H9 (cell line): ENCODE results near the gene MAPT. TPM values are rescaled to one million over a fixed set of nuclear protein-coding genes. Genes with fewer than 3 reads are reported as not detected.

ENCODE experiments used
- DNase-seq: peaks from one replicate; pipeline ENCODE4 v3.0.0-alpha.2; 2017
- H2AFZ ChIP-seq: one replicate; pipeline ENCODE4 v1.6.1; 2013; ENCODE audit warnings: mild to moderate bottlenecking, low read length, control low read depth, moderate library complexity
- H2AK5ac ChIP-seq: 2 replicates; pipeline ENCODE4 v1.6.1; 2013; ENCODE audit warnings: low read length, control low read depth, mixed read lengths; ENCODE audit not compliant: insufficient read length
- H2BK120ac ChIP-seq: one replicate; pipeline ENCODE4 v1.6.1; 2013; ENCODE audit warnings: low read depth, mild to moderate bottlenecking, low read length, control low read depth, inconsistent platforms; ENCODE audit not compliant: poor library complexity, severe bottlenecking
- H2BK12ac ChIP-seq: 2 replicates; pipeline ENCODE4 v1.6.1; 2013; ENCODE audit warnings: low read length, control low read depth, mixed read lengths, low read depth; ENCODE audit not compliant: insufficient read length
- H2BK15ac ChIP-seq: 2 replicates; pipeline ENCODE4 v1.6.1; 2013; ENCODE audit warnings: low read depth, low read length, control low read depth
- H2BK20ac ChIP-seq: one replicate; pipeline ENCODE4 v1.6.1; 2013; ENCODE audit warnings: low read depth, mild to moderate bottlenecking, low read length, control low read depth, inconsistent platforms; ENCODE audit not compliant: poor library complexity, severe bottlenecking
- H2BK5ac ChIP-seq: 2 replicates; pipeline ENCODE4 v1.6.1; 2013; ENCODE audit warnings: low read length, control low read depth, mixed read lengths; ENCODE audit not compliant: insufficient read length
- H3K14ac ChIP-seq: 2 replicates; pipeline ENCODE4 v1.6.1; 2013; ENCODE audit warnings: low read length, control low read depth; ENCODE audit not compliant: insufficient read depth
- H3K18ac ChIP-seq: 2 replicates; pipeline ENCODE4 v1.6.1; 2013; ENCODE audit warnings: low read depth, mild to moderate bottlenecking, mixed read lengths, low read length, control low read depth; ENCODE audit not compliant: insufficient read length
- H3K23ac ChIP-seq: 2 replicates; pipeline ENCODE4 v1.6.1; 2013; ENCODE audit warnings: low read length, control low read depth, mixed read lengths, low read depth; ENCODE audit not compliant: insufficient read length
- H3K23me2 ChIP-seq: 2 replicates; pipeline ENCODE4 v1.6.1; 2013; ENCODE audit warnings: low read depth, mild to moderate bottlenecking, mixed read lengths, low read length, control low read depth; ENCODE audit not compliant: insufficient read length, poor library complexity, severe bottlenecking
- H3K27ac ChIP-seq: 2 replicates; pipeline ENCODE4 v1.5.1; 2013; ENCODE audit warnings: low read length, control low read depth, mixed read lengths, low read depth; ENCODE audit not compliant: insufficient read length
- H3K27me3 ChIP-seq: 2 replicates; pipeline ENCODE4 v1.6.1; 2013; ENCODE audit warnings: low read length, control low read depth, inconsistent platforms; ENCODE audit not compliant: insufficient read depth
- H3K4ac ChIP-seq: 2 replicates; pipeline ENCODE4 v1.6.1; 2013; ENCODE audit warnings: low read depth, mild to moderate bottlenecking, control low read depth, inconsistent platforms, low read length, moderate library complexity
- H3K4me1 ChIP-seq: 2 replicates; pipeline ENCODE4 v1.6.1; 2013; ENCODE audit warnings: low read length, control low read depth, inconsistent platforms; ENCODE audit not compliant: insufficient read depth
- H3K4me2 ChIP-seq: 2 replicates; pipeline ENCODE4 v1.6.1; 2013; ENCODE audit warnings: low read length, control low read depth, mixed read lengths; ENCODE audit not compliant: insufficient read length, insufficient read depth
- H3K56ac ChIP-seq: 2 replicates; pipeline ENCODE4 v1.6.1; 2013; ENCODE audit warnings: low read depth, mild to moderate bottlenecking, mixed read lengths, low read length, control low read depth; ENCODE audit not compliant: insufficient read length
- H3K79me1 ChIP-seq: 2 replicates; pipeline ENCODE4 v1.6.1; 2013; ENCODE audit warnings: low read depth, mild to moderate bottlenecking, moderate library complexity, low read length, control low read depth, inconsistent platforms; ENCODE audit not compliant: insufficient read depth, poor library complexity, severe bottlenecking
- H3K79me2 ChIP-seq: 2 replicates; pipeline ENCODE4 v1.6.1; 2013; ENCODE audit warnings: low read length, control low read depth, inconsistent platforms; ENCODE audit not compliant: insufficient read depth
- H3K9ac ChIP-seq: 2 replicates; pipeline ENCODE4 v1.6.1; 2013; ENCODE audit warnings: low read length, control low read depth, mixed read lengths; ENCODE audit not compliant: insufficient read length; ENCODE audit errors: extremely low read depth
- H3K9me3 ChIP-seq: one replicate; pipeline ENCODE4 v1.6.1; 2013; ENCODE audit warnings: low read depth, low read length, inconsistent platforms; ENCODE audit not compliant: control insufficient read depth
- H3T11ph ChIP-seq: one replicate; pipeline ENCODE4 v1.6.1; 2013; ENCODE audit warnings: mild to moderate bottlenecking, low read length, control low read depth, inconsistent platforms
- H4K20me1 ChIP-seq: one replicate; pipeline ENCODE4 v1.6.1; 2013; ENCODE audit not compliant: control insufficient read depth, insufficient read length, insufficient read depth
- H4K5ac ChIP-seq: 2 replicates; pipeline ENCODE4 v1.6.1; 2013; ENCODE audit warnings: low read depth, mild to moderate bottlenecking, mixed read lengths, low read length, control low read depth; ENCODE audit not compliant: insufficient read length
- H4K8ac ChIP-seq: replicated peaks from 2 replicates; pipeline ENCODE4 v1.6.1; 2013; ENCODE audit warnings: low read length, control low read depth, mixed read lengths, low read depth; ENCODE audit not compliant: insufficient read length
- H4K91ac ChIP-seq: 2 replicates; pipeline ENCODE4 v1.6.1; 2013; ENCODE audit warnings: low read depth, mild to moderate bottlenecking, moderate library complexity, mixed read lengths, low read length, control low read depth; ENCODE audit not compliant: insufficient read length
- H3K27ac Mint-ChIP-seq, 3 experiments: 2 replicates in 2 of 3; 3 replicates in 1 of 3; pipeline ENCODE4 v1.8.0; 2020 to 2021; ENCODE audit warnings: mixed read lengths in 3 of 3, mild to moderate bottlenecking in 1 of 3, moderate library complexity in 1 of 3
- H3K27me3 Mint-ChIP-seq: 2 replicates; pipeline ENCODE4 v1.8.0; 2021; ENCODE audit warnings: low read depth, mild to moderate bottlenecking, moderate library complexity, mixed read lengths
- H3K36me3 Mint-ChIP-seq, 3 experiments: 2 replicates in 2 of 3; 3 replicates in 1 of 3; pipeline ENCODE4 v1.8.0; 2020 to 2021; ENCODE audit warnings: low read depth in 3 of 3, mixed read lengths in 3 of 3; ENCODE audit not compliant: insufficient read depth in 1 of 3
- H3K4me1 Mint-ChIP-seq, 2 experiments: 2 replicates each; pipeline ENCODE4 v1.8.0; 2020; ENCODE audit warnings: mixed read lengths in 2 of 2
- H3K4me3 Mint-ChIP-seq, 2 experiments: 2 replicates in 1 of 2; 3 replicates in 1 of 2; pipeline ENCODE4 v1.8.0; 2020 to 2021; ENCODE audit warnings: mild to moderate bottlenecking in 2 of 2, mixed read lengths in 2 of 2, moderate library complexity in 1 of 2
- H3K9me3 Mint-ChIP-seq, 2 experiments: 2 replicates in 1 of 2; 3 replicates in 1 of 2; pipeline ENCODE4 v1.8.0; 2020; ENCODE audit warnings: mild to moderate bottlenecking in 2 of 2, mixed read lengths in 2 of 2, moderate library complexity in 1 of 2
- WGBS: extraction: QIAGEN DNeasy Blood & Tissue Kit; methylation state at CpG from one replicate; pipeline ENCODE4 v1.1.7; 2013; ENCODE audit warnings: missing lambda C conversion rate, low lambda C conversion rate, mixed read lengths; ENCODE audit not compliant: insufficient read length; ENCODE audit errors: extremely low coverage; 5-methylcytosine and 5-hydroxymethylcytosine counted together
- total RNA-seq: library from RNA; stranded (reverse); gene quantifications from 2 replicates; pipeline ENCODE4 v1.2.1, GENCODE V29; 2021
- TF ChIP-seq, protein P1 (sequence below): fragments of 200-600 bp; sonication (generic); conservative IDR thresholded peaks from 3 replicates; pipeline ENCODE4 v1.8.0; 2021; ENCODE audit warnings: antibody characterized with exemption, mild to moderate bottlenecking

The MAPT gene
- total RNA-seq, 1 experiment from 2014 or later, result 1.6 TPM

DNA sequence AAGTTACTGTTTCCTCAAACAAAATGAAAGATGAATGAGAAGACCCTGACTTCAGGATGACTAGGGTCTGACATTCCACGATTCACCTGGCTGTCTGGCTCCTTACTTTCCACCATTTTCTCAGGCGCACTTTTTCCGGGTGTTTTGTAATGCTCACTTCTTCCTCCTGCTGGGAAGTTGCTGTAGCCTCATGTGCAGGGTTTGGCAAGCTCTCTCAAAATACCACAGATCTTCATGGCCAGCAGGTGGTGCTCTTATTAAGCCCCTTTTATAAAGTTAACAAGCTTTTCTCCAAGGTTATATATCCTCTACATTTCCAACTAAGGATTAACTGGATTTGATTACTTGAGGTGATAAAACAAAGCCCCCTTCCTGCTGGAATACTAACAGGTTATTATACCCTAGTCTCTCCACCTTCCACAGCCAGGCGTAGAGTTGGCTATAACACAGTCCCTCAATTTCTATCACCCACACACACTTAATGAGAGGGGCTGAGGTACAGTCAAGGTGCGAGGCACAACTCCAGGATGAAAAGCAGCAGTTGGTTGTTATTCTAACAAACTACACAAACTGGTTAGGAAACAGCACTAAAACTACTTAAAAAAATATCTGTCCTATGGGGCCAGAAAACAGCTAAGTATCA, 150.1 kb downstream of the MAPT start:
- no peak overlapping the region for H2BK15ac ChIP-seq
- no peak overlapping the region for H2AK5ac ChIP-seq
- H2BK120ac ChIP-seq, result no peak overlapping the region
- H4K20me1 ChIP-seq, result no peaks in the 10 kb centered on the region
- no peaks in the 10 kb centered on the region for H3K9me3 ChIP-seq
- no peak overlapping the region for H4K5ac ChIP-seq
- H3K14ac ChIP-seq, result no peak overlapping the region
- H2BK12ac ChIP-seq, result no peak overlapping the region
- H3K27me3 Mint-ChIP-seq, result no peaks in the 10 kb centered on the region
- peak overlapping the region in 2 of 3 experiments; percentile 3 to 59; a peak in 1 of 7 replicates for H3K27ac Mint-ChIP-seq
- no peak overlapping the region for H3K4ac ChIP-seq
- TF ChIP-seq, protein P1, sequence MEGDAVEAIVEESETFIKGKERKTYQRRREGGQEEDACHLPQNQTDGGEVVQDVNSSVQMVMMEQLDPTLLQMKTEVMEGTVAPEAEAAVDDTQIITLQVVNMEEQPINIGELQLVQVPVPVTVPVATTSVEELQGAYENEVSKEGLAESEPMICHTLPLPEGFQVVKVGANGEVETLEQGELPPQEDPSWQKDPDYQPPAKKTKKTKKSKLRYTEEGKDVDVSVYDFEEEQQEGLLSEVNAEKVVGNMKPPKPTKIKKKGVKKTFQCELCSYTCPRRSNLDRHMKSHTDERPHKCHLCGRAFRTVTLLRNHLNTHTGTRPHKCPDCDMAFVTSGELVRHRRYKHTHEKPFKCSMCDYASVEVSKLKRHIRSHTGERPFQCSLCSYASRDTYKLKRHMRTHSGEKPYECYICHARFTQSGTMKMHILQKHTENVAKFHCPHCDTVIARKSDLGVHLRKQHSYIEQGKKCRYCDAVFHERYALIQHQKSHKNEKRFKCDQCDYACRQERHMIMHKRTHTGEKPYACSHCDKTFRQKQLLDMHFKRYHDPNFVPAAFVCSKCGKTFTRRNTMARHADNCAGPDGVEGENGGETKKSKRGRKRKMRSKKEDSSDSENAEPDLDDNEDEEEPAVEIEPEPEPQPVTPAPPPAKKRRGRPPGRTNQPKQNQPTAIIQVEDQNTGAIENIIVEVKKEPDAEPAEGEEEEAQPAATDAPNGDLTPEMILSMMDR, result peak; percentile 89
- H3K23me2 ChIP-seq, result no peaks in the 10 kb centered on the region
- no peaks in the 10 kb centered on the region for H3K79me2 ChIP-seq
- no CpG with 5 or more reads among the region's 5 CpGs for WGBS
- no peak overlapping the region for H3T11ph ChIP-seq
- no peaks in the 10 kb centered on the region for H3K79me1 ChIP-seq
- DNase-seq, result peak; percentile 76
- no peaks in the 10 kb centered on the region for H3K27me3 ChIP-seq
- peaks cover 29 to 79% (median 78%) of the 10 kb centered on the region in 3 experiments; a peak in 6 of 7 replicates for H3K36me3 Mint-ChIP-seq
- no peak overlapping the region for H3K18ac ChIP-seq
- H4K91ac ChIP-seq, result no peak overlapping the region
- no peak overlapping the region for H2BK5ac ChIP-seq
- no peak overlapping the region for H3K4me3 Mint-ChIP-seq
- H3K27ac ChIP-seq, result no peak overlapping the region
- no peak overlapping the region for H3K56ac ChIP-seq
- no peaks in the 10 kb centered on the region for H3K4me1 ChIP-seq
- no peak overlapping the region for H4K8ac ChIP-seq
- H3K4me1 Mint-ChIP-seq, result peaks cover 13 to 18% of the 10 kb centered on the region in 2 experiments
- H3K23ac ChIP-seq, result no peak overlapping the region
- H3K9ac ChIP-seq, result no peak overlapping the region
- no peak overlapping the region for H3K4me2 ChIP-seq
- H2AFZ ChIP-seq, result no peak overlapping the region
- no peak overlapping the region for H2BK20ac ChIP-seq
- H3K9me3 Mint-ChIP-seq, result no peaks in the 10 kb centered on the region
